GM12801 (cell line): ENCODE results near the gene PTPRT.

Experiments used
- CTCF ChIP-seq: IDR thresholded peaks from one replicate; pipeline ENCODE4 v1.5.1; 2011; ENCODE audit warnings: control low read depth; ENCODE audit not compliant: insufficient read length; ENCODE audit errors: extremely low read depth

The PTPRT gene

GRCh38 chr20:42697962-42698361, 491.7 kb downstream of the PTPRT start:
- TF ChIP-seq CTCF = no peak

- TF ChIP-seq CTCF = no peak
These were observed 498.8 kb downstream of the PTPRT start for GRCh38 chr20:42690842-42691437.

GRCh38 chr20:42688576-42688975, 501.1 kb downstream of the PTPRT start:
- no peak for TF ChIP-seq CTCF

- TF ChIP-seq CTCF = no peak
These were observed 503.6 kb downstream of the PTPRT start for GRCh38 chr20:42686057-42686456.

- TF ChIP-seq CTCF = no peak
These were observed 510.8 kb downstream of the PTPRT start for GRCh38 chr20:42678895-42679294.

- TF ChIP-seq CTCF = no peak
These were observed 533.6 kb downstream of the PTPRT start for GRCh38 chr20:42656130-42656529.

- no peak for TF ChIP-seq CTCF
These were observed 537.4 kb downstream of the PTPRT start for GRCh38 chr20:42652266-42652665.
